Measurements from ENCODE around the gene NR4A3.

GRCh38 chr9:99824378-99825171 is 2.9 kb downstream of the NR4A3 start:
- TF ChIP-seq ZNF274 (IDR thresholded peaks at IDR 0.05; ENCODE audit: low read depth, low read length), result no peak
- no peak for TF ChIP-seq YY1 (IDR thresholded peaks at IDR 0.05; ENCODE audit: insufficient read depth, insufficient read length)
